Neutrophil (primary cell): ENCODE results near the gene CUL3.
"Not testable (repeated sequence)": the region's sequence is repeated elsewhere in the genome, so short reads cannot be mapped to it uniquely, and the experiment has no call there.

Experiments used
- H3K27ac ChIP-seq: fragments of 200-600 bp; sonication (generic); 2 replicates; pipeline ENCODE4 v1.5.1; 2016; ENCODE audit warnings: mild to moderate bottlenecking, moderate library complexity
- H3K27me3 ChIP-seq: fragments of 200-600 bp; sonication (generic); 2 replicates; pipeline ENCODE4 v1.6.0; 2016; ENCODE audit warnings: mild to moderate bottlenecking
- H3K36me3 ChIP-seq: fragments of 200-600 bp; sonication (generic); 2 replicates; pipeline ENCODE4 v1.5.1; 2017
- H3K4me1 ChIP-seq, 2 experiments: fragments of 200-600 bp in 1 of 2; sonication (generic) in 1 of 2; 1 replicate in 1 of 2; 2 replicates in 1 of 2; pipeline versions ENCODE4 v1.5.1 to v1.6.1; 2013 to 2016; ENCODE audit warnings: low read depth in 1 of 2, low read length in 1 of 2, mild to moderate bottlenecking in 1 of 2, moderate library complexity in 1 of 2; ENCODE audit not compliant: control insufficient read depth in 1 of 2, insufficient read depth in 1 of 2
- H3K4me3 ChIP-seq, 2 experiments: fragments of 200-600 bp in 1 of 2; sonication (generic) in 1 of 2; 1 replicate in 1 of 2; 2 replicates in 1 of 2; pipeline ENCODE4 v1.5.1; 2013 to 2016; ENCODE audit warnings: low read depth in 1 of 2, low read length in 1 of 2, mild to moderate bottlenecking in 1 of 2, moderate library complexity in 1 of 2
- H3K9me3 ChIP-seq: fragments of 200-600 bp; sonication (generic); 2 replicates; pipeline ENCODE4 v1.5.1; 2016
- CTCF ChIP-seq: fragments of 200-600 bp; sonication (generic); IDR thresholded peaks from 2 replicates; pipeline ENCODE4 v1.5.1; 2016; ENCODE audit warnings: antibody characterized with exemption

The CUL3 gene

GRCh38 chr2:224532441-224532840, 52.7 kb downstream of the CUL3 start:
- H3K27ac ChIP-seq = no peak overlapping the region
- no peaks in the 10 kb centered on the region for H3K9me3 ChIP-seq
- no peak overlapping the region for H3K4me3 ChIP-seq
- H3K36me3 ChIP-seq = peaks cover 31% of the 10 kb centered on the region
- TF ChIP-seq CTCF = no peak
- no peaks in the 10 kb centered on the region for H3K4me1 ChIP-seq
- no peaks in the 10 kb centered on the region for H3K27me3 ChIP-seq

GRCh38 chr2:224528171-224528570, 57.0 kb downstream of the CUL3 start:
- Histone ChIP-seq H3K4me1 (peaks cover 5 to 15% of the 10 kb centered on the region in 2 experiments), H3K27ac (no peak overlapping the region), H3K9me3 (no peaks in the 10 kb centered on the region), H3K4me3 (no peak overlapping the region), H3K27me3 (no peaks in the 10 kb centered on the region), H3K36me3 (peaks cover 9% of the 10 kb centered on the region)
- no peak for TF ChIP-seq CTCF

DNA sequence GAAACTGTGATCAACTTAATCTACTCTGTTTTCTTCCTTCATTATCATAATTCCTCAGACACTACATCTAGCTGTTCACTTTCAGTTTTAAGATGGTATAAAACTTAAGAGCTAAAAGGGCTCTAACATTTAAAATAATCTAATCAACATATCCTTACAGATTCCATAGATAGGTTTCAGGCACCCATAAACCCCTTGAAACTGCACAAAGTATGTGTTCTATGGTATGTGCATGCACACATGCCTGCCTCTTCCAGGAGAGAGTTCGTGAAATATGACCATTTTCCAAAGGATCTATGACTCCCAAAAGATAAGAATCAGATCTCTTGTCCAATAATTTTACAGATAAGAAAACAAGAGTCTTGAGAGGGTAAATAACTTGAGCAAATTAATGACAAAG, 59.4 kb downstream of the CUL3 start:
- Histone ChIP-seq H3K4me3 (no peak overlapping the region), H3K27ac (peak overlapping the region; percentile 9), H3K4me1 (peaks cover 5 to 22% of the 10 kb centered on the region in 2 experiments), H3K9me3 (no peaks in the 10 kb centered on the region), H3K27me3 (no peaks in the 10 kb centered on the region), H3K36me3 (peaks cover 6% of the 10 kb centered on the region)
- TF ChIP-seq CTCF = no peak

GRCh38 chr2:224524657-224525056, 60.5 kb downstream of the CUL3 start:
- H3K27ac ChIP-seq = peak overlapping the region; percentile 76
- no peak overlapping the region for H3K4me3 ChIP-seq
- H3K27me3 ChIP-seq = no peaks in the 10 kb centered on the region
- no peaks in the 10 kb centered on the region for H3K9me3 ChIP-seq
- peaks cover 10 to 32% of the 10 kb centered on the region in 2 experiments for H3K4me1 ChIP-seq
- H3K36me3 ChIP-seq = peaks cover 2% of the 10 kb centered on the region
- TF ChIP-seq CTCF = no peak

DNA sequence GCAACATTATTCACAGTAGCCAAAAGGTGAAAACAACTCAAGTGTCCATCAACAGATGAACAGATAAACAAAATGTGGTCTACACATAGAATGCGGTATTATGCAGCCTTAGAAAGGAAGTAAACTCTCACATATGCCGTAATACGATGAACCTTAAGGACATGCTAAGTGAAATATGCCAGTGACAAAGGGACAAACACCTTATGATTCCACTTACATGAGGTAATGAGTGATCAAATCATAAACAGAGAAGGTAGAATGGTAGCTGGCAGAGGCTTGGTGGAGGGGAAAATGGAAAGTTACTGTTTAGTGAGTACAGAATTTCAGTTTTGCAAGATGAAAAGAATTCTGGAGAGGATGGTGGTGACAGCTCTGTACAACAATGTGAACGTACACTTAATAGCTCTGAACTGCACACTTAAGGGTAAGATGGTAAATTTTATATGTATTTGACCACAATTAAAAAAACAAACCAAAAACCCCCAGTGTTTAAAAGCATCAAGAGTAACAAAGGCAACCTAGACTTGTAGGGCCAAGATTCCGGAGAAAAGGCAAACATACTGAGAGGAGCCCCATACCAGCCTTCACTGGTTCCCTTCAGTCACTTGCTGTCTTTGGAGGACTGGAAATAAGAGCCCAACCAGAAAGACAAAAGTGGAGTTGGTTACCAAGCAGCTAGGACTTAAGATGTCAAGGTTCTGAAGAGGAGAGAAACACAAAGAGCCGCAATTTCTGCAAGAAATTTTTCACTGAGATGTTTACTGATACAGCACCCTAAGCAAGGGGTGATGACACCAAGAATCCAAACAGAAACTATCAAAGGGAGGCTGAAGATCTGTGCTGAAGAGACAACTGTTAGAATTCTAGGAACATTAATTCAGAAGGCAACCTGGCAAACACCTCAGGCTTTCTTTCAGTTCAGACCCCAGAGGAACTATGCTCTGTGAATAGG, 61.3 kb downstream of the CUL3 start:
- TF ChIP-seq CTCF = no peak
- no peaks in the 10 kb centered on the region for H3K36me3 ChIP-seq
- no peaks in the 10 kb centered on the region for H3K27me3 ChIP-seq
- peaks cover 10 to 35% of the 10 kb centered on the region in 2 experiments for H3K4me1 ChIP-seq
- no peak overlapping the region for H3K4me3 ChIP-seq
- H3K27ac ChIP-seq = peak overlapping the region; percentile 76
- no peaks in the 10 kb centered on the region for H3K9me3 ChIP-seq

DNA sequence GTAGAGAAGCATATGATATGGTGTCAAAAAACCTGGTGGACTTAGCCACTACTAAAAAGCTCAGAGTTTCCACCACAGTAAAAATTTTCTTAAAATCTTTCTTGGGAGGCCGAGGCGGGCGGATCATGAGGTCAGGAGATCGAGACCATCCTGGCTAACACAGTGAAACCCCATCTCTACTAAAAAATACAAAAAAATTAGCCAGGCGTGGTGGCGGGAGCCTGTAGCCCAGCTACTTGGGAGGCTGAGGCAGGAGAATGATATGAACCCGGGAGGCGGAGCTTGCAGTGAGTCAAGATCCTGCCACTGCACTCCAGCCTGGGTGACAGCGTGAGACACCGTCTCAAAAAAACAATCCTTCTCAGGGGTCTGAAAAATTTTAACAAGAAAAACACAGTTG, 62.7 kb downstream of the CUL3 start:
- H3K36me3 ChIP-seq, H3K9me3 ChIP-seq, H3K27me3 ChIP-seq, H3K4me3 ChIP-seq, H3K27ac ChIP-seq: not testable (repeated sequence)
- H3K4me1 ChIP-seq = peaks cover 16 to 49% of the 10 kb centered on the region in 2 experiments
